K562 (cell line): ENCODE results near the gene SUPT3H. TPM values are rescaled to one million over a fixed set of nuclear protein-coding genes. Genes with fewer than 3 reads are reported as not detected.

Experiments
- ATAC-seq: fragments of 200-7000 bp; cut with Tn5 transposase; 3 replicates; pipeline ENCODE4 v1.9.1; 2020; ENCODE audit warnings: moderate library complexity
- BruUV-seq: library from RNA; stranded (reverse); fragments of 400-500 nt; replicated peaks from 2 replicates; lab custom pipeline; 2021; lab: Mats Ljungman, UMichigan
- CTCF ChIA-PET: fragments of 300-600 bp; formaldehyde crosslinking; extraction: SDS; loops from one replicate; lab custom pipeline; 2021; ENCODE audit warnings: low intra/inter-chr PET ratio; lab: Yijun Ruan, JAX
- POLR2A ChIA-PET: fragments of 300-600, 350-650 bp; sonication (Branson Sonifier 250); formaldehyde crosslinking; extraction: SDS; loops from one replicate; lab custom pipeline; 2021; ENCODE audit warnings: antibody characterized with exemption, inconsistent platforms; lab: Yijun Ruan, JAX
- DNase-seq, 4 experiments: peaks; one replicate each; pipeline versions ENCODE4 v3.0.0 to v3.0.0-alpha.2; 2011 to 2018; ENCODE audit warnings: low spot score in 3 of 4, mixed read lengths in 3 of 4; ENCODE audit errors: extremely low read depth in 1 of 4
- FAIRE-seq: peaks from 2 replicates; lab custom pipeline; 2011; peaks lifted over from hg19 to GRCh38; lab: Jason Lieb, UNC
- H2AFZ ChIP-seq: 2 replicates; pipeline ENCODE4 v1.6.0; 2011; ENCODE audit warnings: low read depth, low read length, control low read depth, inconsistent platforms
- H3K27ac ChIP-seq: fragments of 200-600 bp; 3 replicates; pipeline ENCODE4 v1.8.0; 2011; ENCODE audit warnings: low read depth, mild to moderate bottlenecking, control low read depth, inconsistent platforms, low read length, moderate library complexity, mixed read lengths; ENCODE audit errors: extremely low read depth
- H3K27me3 ChIP-seq, 2 experiments: fragments of 300-600 bp in 1 of 2; 2 replicates in 1 of 2; 3 replicates in 1 of 2; pipeline versions ENCODE4 v1.6.0 to v1.8.0; 2011; ENCODE audit warnings: inconsistent platforms in 2 of 2, low read length in 2 of 2, mild to moderate bottlenecking in 1 of 2, mixed read lengths in 1 of 2, moderate library complexity in 1 of 2; ENCODE audit not compliant: control insufficient read depth in 2 of 2, insufficient read depth in 2 of 2
- H3K36me3 ChIP-seq: fragments of 300-600 bp; 3 replicates; pipeline ENCODE4 v1.8.0; 2011; ENCODE audit warnings: mild to moderate bottlenecking, low read length, inconsistent platforms; ENCODE audit not compliant: control insufficient read depth, insufficient read depth
- H3K4me1 ChIP-seq, 2 experiments: fragments of 200-600 bp in 1 of 2; replicated peaks in 1 of 2; 2 replicates in 1 of 2; 3 replicates in 1 of 2; pipeline versions ENCODE4 v1.5.1 to v1.8.0; 2011; ENCODE audit warnings: inconsistent platforms in 2 of 2, low read length in 2 of 2, mild to moderate bottlenecking in 1 of 2, mixed read lengths in 1 of 2, moderate library complexity in 1 of 2; ENCODE audit not compliant: control insufficient read depth in 2 of 2, insufficient read depth in 2 of 2
- H3K4me2 ChIP-seq: 2 replicates; pipeline ENCODE4 v1.6.1; 2011; ENCODE audit warnings: low read length, control low read depth, inconsistent platforms, mixed read lengths; ENCODE audit not compliant: insufficient read depth
- H3K4me3 ChIP-seq: fragments of 200-600 bp; sonication (generic), shearing (Covaris generic); 2 replicates; pipeline ENCODE4 v1.5.1; 2016; ENCODE audit warnings: control low read depth, inconsistent platforms
- H3K79me2 ChIP-seq: fragments of 200-600 bp; 3 replicates; pipeline ENCODE4 v1.8.0; 2011; ENCODE audit warnings: low read length, inconsistent platforms; ENCODE audit not compliant: control insufficient read depth, insufficient read depth
- H3K9ac ChIP-seq, 2 experiments: 2 replicates each; pipeline versions ENCODE4 v1.6.0 to v1.6.1; 2011; ENCODE audit warnings: low read depth in 2 of 2, low read length in 2 of 2, control low read depth in 1 of 2, inconsistent platforms in 1 of 2, mild to moderate bottlenecking in 1 of 2, mixed read lengths in 1 of 2; ENCODE audit not compliant: insufficient read depth in 1 of 2
- H3K9me1 ChIP-seq: one replicate; pipeline ENCODE4 v1.6.0; 2011; ENCODE audit warnings: inconsistent platforms, mild to moderate bottlenecking, low read length, moderate library complexity; ENCODE audit not compliant: control insufficient read depth, insufficient read depth
- H3K9me3 ChIP-seq: replicated peaks from 2 replicates; pipeline ENCODE4 v1.5.1; 2011; ENCODE audit warnings: low read depth, low read length, inconsistent platforms; ENCODE audit not compliant: control insufficient read depth, insufficient read depth
- H4K20me1 ChIP-seq: replicated peaks from 2 replicates; pipeline ENCODE4 v1.6.1; 2011; ENCODE audit warnings: low read length, inconsistent platforms, mixed read lengths; ENCODE audit not compliant: control insufficient read depth, insufficient read depth
- BHLHE40 ChIP-seq: IDR thresholded peaks from 2 replicates; pipeline ENCODE4 v1.6.1; 2011; ENCODE audit warnings: low read length, improper control_type of control experiment
- HDAC1 ChIP-seq, 2 experiments: fragments of 450-650 bp; IDR thresholded peaks; 2 replicates each; pipeline ENCODE4 v1.6.1; 2016 to 2017; ENCODE audit warnings: inconsistent platforms in 1 of 2, mild to moderate bottlenecking in 1 of 2, moderate library complexity in 1 of 2
- MYBL2 ChIP-seq, 2 experiments: fragments of 450-650 bp in 1 of 2; sonication (generic) in 1 of 2; formaldehyde crosslinking in 1 of 2; IDR thresholded peaks; 2 replicates each; pipeline versions ENCODE4 v1.6.1 to v1.8.1; 2017 to 2022; ENCODE audit warnings: borderline replicate concordance in 1 of 2, inconsistent platforms in 1 of 2, low read depth in 1 of 2, mild to moderate bottlenecking in 1 of 2, missing genetic modification reagents in 1 of 2, moderate library complexity in 1 of 2
- PHTF2 ChIP-seq: fragments of 250-450 bp; sonication (Bioruptor Pico); IDR thresholded peaks from 2 replicates; pipeline ENCODE4 v1.5.0; 2021; ENCODE audit warnings: mild to moderate bottlenecking
- PML ChIP-seq: IDR thresholded peaks from 2 replicates; pipeline ENCODE4 v1.6.1; 2012; ENCODE audit warnings: low read length, inconsistent platforms
- SRF ChIP-seq, 2 experiments: fragments of 250-450, 450-650 bp in 1 of 2; sonication (Bioruptor Pico) in 1 of 2; sonication (generic) in 1 of 2; formaldehyde crosslinking; IDR thresholded peaks; 2 replicates each; pipeline versions ENCODE4 v1.5.0 to v1.5.1; 2020 to 2022; ENCODE audit warnings: mild to moderate bottlenecking in 1 of 2, missing genetic modification reagents in 1 of 2
- TAF9B ChIP-seq: fragments of 450-650 bp; IDR thresholded peaks from 2 replicates; pipeline ENCODE4 v1.6.1; 2018; ENCODE audit warnings: mild to moderate bottlenecking; ENCODE audit not compliant: partially characterized antibody
- TFAM ChIP-seq: fragments of 250-450 bp; sonication (Bioruptor Pico); conservative IDR thresholded peaks from 2 replicates; pipeline ENCODE4 v1.5.0; 2021; ENCODE audit warnings: mild to moderate bottlenecking, moderate library complexity
- TRIM24 ChIP-seq, 2 experiments: fragments of 450-650 bp; IDR thresholded peaks; 2 replicates each; pipeline ENCODE4 v1.6.1; 2016
- ZBTB8A ChIP-seq: fragments of 450-650 bp; IDR thresholded peaks from 2 replicates; pipeline ENCODE4 v1.6.1; 2018; ENCODE audit warnings: mild to moderate bottlenecking, moderate library complexity; ENCODE audit not compliant: partially characterized antibody
- ZNF134 ChIP-seq: fragments of 250-450 bp; sonication (Bioruptor Pico); conservative IDR thresholded peaks from 2 replicates; pipeline ENCODE4 v1.4.0; 2020
- ZNF75A ChIP-seq: fragments of 450-650 bp; formaldehyde crosslinking; IDR thresholded peaks from 2 replicates; pipeline ENCODE4 v1.4.0; 2020; ENCODE audit warnings: mild to moderate bottlenecking
- WGBS: fragments of 100-300 bp; shearing (Covaris generic); methylation state at CpG from one replicate; pipeline ENCODE4 v1.1.6; 2016; ENCODE audit warnings: low coverage, mixed read lengths; ENCODE audit not compliant: insufficient coverage; ENCODE audit errors: missing lambda C conversion rate; 5-methylcytosine and 5-hydroxymethylcytosine counted together
- in situ Hi-C: fragments of 300-500 bp; cut with MboI; formaldehyde crosslinking; loops from 4 replicates; pipeline ENCODE4 v1.15.0; 2018; ENCODE audit warnings: inconsistent platforms, mixed read lengths
- intact Hi-C: fragments of 100-400 bp; cut with micrococcal nuclease; formaldehyde crosslinking; loops from 2 replicates; pipeline ENCODE4 v1.14.2; 2022
- polyA plus RNA-seq, 8 experiments: library from polyadenylated mRNA; depleted of rRNA in 4 of 8; stranded (reverse) in 5 of 8; unstranded in 3 of 8; fragments of >200 nt; fragmentation: Nextera tagmentation in 2 of 8; fragmentation: Illumina TruSeq in 1 of 8; extraction: Ambion mirVana in 2 of 8; extraction: Trizol in 1 of 8; gene quantifications; 2 replicates each; pipeline versions ENCODE4 v1.2.1 to v1.2.3, GENCODE V29; 2011 to 2014; ENCODE audit warnings: inconsistent platforms in 1 of 8, missing spikeins in 1 of 8
- total RNA-seq, 7 experiments: library from RNA; depleted of rRNA in 6 of 7; stranded (reverse); fragments of >200 nt in 6 of 7; fragmentation: Illumina TruSeq in 2 of 7; extraction: Trizol in 2 of 7; gene quantifications; 2 replicates each; pipeline versions ENCODE4 v1.2.1 to v1.2.3, GENCODE V29; 2011 to 2021; ENCODE audit warnings: low replicate concordance in 1 of 7
- TF ChIP-seq, protein P1 (sequence below): sonication (generic); formaldehyde crosslinking; IDR thresholded peaks from 2 replicates; pipeline ENCODE4 v1.8.1; 2023; ENCODE audit warnings: mild to moderate bottlenecking, missing genetic modification reagents, moderate library complexity
- TF ChIP-seq, protein P2 (sequence below), 2 experiments: fragments of 450-650 bp in 1 of 2; IDR thresholded peaks; 2 replicates each; pipeline ENCODE4 v1.6.1; 2011 to 2017; ENCODE audit warnings: low read depth in 2 of 2, antibody characterized with exemption in 1 of 2, borderline replicate concordance in 1 of 2, low read length in 1 of 2, mild to moderate bottlenecking in 1 of 2, mixed read lengths in 1 of 2; ENCODE audit not compliant: control insufficient read depth in 1 of 2
- TF ChIP-seq, protein P3 (sequence below): sonication (generic); formaldehyde crosslinking; IDR thresholded peaks from 2 replicates; pipeline ENCODE4 v1.8.1; 2022; ENCODE audit warnings: missing genetic modification reagents

SUPT3H gene
- total and polyA plus RNA-seq, 9 of the 15 experiments (the other 6 are each of a cell fraction or from before 2014, with no cell fraction given): 7.2 to 16.3 (median 11.9) TPM

- TF ChIP-seq, protein P1, sequence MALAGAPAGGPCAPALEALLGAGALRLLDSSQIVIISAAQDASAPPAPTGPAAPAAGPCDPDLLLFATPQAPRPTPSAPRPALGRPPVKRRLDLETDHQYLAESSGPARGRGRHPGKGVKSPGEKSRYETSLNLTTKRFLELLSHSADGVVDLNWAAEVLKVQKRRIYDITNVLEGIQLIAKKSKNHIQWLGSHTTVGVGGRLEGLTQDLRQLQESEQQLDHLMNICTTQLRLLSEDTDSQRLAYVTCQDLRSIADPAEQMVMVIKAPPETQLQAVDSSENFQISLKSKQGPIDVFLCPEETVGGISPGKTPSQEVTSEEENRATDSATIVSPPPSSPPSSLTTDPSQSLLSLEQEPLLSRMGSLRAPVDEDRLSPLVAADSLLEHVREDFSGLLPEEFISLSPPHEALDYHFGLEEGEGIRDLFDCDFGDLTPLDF (CRISPR knock-in tag): no peak
- TF ChIP-seq BHLHE40: no peak
Observed at GRCh38 chr6:44917430-44917829, 460.3 kb downstream of the SUPT3H start (continued).

DNA sequence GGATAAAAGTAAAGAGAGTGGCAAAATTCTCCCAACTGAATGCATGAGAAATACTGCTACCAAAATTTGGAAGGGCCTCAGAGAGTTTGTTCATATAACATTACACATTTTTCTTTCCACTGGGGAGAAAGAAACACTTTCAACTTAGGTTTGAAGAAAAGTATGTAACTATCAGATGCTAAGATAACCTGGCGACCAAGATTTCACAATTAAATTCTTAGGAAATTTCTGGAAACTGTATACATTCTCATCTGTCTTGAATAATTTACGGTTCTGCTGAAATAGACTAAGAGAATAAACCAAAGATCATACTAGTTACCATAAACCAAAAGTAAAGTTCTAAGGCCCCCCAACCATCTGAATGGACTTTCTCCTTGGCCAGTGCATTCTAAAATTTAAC is 462.6 kb downstream of the SUPT3H start:
- CTCF ChIA-PET: no interaction called here
- Histone ChIP-seq H3K4me1 (no peaks in the 10 kb centered on the region), H3K27ac (no peak overlapping the region), H3K4me2 (no peak overlapping the region), H3K36me3 (no peaks in the 10 kb centered on the region), H3K4me3 (no peak overlapping the region), H3K27me3 (no peaks in the 10 kb centered on the region), H3K9me1 (no peaks in the 10 kb centered on the region), H3K79me2 (no peaks in the 10 kb centered on the region)
- no TSS peak for BruUV-seq
- FAIRE-seq (no peak), DNase-seq (no peak)
- in situ Hi-C loops: no loop called here
- intact Hi-C loops: no loop called here
- POLR2A ChIA-PET: no interaction called here
- no peak for TF ChIP-seq SRF (CRISPR knock-in tag; IDR thresholded peaks at IDR 0.05)
- no peak for TF ChIP-seq TFAM (CRISPR knock-in tag)
- TF ChIP-seq MYBL2 (IDR thresholded peaks at IDR 0.05; ENCODE audit: low read depth): no peak
- no peak for TF ChIP-seq MYBL2 (CRISPR knock-in tag; IDR thresholded peaks at IDR 0.05; ENCODE audit: borderline replicate concordance)
- TF ChIP-seq ZBTB8A: no peak
- no peak for TF ChIP-seq ZNF75A
- TF ChIP-seq, protein P2, sequence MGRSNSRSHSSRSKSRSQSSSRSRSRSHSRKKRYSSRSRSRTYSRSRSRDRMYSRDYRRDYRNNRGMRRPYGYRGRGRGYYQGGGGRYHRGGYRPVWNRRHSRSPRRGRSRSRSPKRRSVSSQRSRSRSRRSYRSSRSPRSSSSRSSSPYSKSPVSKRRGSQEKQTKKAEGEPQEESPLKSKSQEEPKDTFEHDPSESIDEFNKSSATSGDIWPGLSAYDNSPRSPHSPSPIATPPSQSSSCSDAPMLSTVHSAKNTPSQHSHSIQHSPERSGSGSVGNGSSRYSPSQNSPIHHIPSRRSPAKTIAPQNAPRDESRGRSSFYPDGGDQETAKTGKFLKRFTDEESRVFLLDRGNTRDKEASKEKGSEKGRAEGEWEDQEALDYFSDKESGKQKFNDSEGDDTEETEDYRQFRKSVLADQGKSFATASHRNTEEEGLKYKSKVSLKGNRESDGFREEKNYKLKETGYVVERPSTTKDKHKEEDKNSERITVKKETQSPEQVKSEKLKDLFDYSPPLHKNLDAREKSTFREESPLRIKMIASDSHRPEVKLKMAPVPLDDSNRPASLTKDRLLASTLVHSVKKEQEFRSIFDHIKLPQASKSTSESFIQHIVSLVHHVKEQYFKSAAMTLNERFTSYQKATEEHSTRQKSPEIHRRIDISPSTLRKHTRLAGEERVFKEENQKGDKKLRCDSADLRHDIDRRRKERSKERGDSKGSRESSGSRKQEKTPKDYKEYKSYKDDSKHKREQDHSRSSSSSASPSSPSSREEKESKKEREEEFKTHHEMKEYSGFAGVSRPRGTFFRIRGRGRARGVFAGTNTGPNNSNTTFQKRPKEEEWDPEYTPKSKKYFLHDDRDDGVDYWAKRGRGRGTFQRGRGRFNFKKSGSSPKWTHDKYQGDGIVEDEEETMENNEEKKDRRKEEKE (IDR thresholded peaks at IDR 0.05; ENCODE audit: borderline replicate concordance in 1 of 2, control insufficient read depth in 1 of 2, low read depth in 2 of 2, low read length in 1 of 2): no peak
- no peak for TF ChIP-seq PHTF2 (CRISPR knock-in tag)
- TF ChIP-seq TAF9B: no peak
- TF ChIP-seq TRIM24 (IDR thresholded peaks at IDR 0.05): no peak
- TF ChIP-seq PML: no peak
- TF ChIP-seq, protein P3, sequence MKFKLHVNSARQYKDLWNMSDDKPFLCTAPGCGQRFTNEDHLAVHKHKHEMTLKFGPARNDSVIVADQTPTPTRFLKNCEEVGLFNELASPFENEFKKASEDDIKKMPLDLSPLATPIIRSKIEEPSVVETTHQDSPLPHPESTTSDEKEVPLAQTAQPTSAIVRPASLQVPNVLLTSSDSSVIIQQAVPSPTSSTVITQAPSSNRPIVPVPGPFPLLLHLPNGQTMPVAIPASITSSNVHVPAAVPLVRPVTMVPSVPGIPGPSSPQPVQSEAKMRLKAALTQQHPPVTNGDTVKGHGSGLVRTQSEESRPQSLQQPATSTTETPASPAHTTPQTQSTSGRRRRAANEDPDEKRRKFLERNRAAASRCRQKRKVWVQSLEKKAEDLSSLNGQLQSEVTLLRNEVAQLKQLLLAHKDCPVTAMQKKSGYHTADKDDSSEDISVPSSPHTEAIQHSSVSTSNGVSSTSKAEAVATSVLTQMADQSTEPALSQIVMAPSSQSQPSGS (CRISPR knock-in tag): no peak
- no peak for TF ChIP-seq HDAC1 (IDR thresholded peaks at IDR 0.05)
- no peak for TF ChIP-seq ZNF134
- TF ChIP-seq, all 486 proteins: peak for 0
- Histone ChIP-seq H3K9me3 (no peaks in the 10 kb centered on the region), H4K20me1 (no peaks in the 10 kb centered on the region), H2AFZ (no peak overlapping the region), H3K9ac (no peak overlapping the region)
- WGBS: 21% methylated on average over 2 of the region's 2 CpGs
- ATAC-seq: no peak
